HAP-1 (cell line): ENCODE measurements around the gene RAB13.

ENCODE experiments used
- DNase-seq, 2 experiments: peaks; one replicate each; pipeline ENCODE4 v3.0.0-alpha.2; 2016 to 2020; ENCODE audit warnings: low spot score in 2 of 2
- H3K27me3 ChIP-seq: fragments of 250-450 bp; sonication (Bioruptor Pico); 2 replicates; pipeline ENCODE4 v1.5.1; 2020; ENCODE audit warnings: low read depth, mild to moderate bottlenecking, moderate library complexity
- H3K36me3 ChIP-seq: fragments of 250-450 bp; sonication (Bioruptor Pico); replicated peaks from 2 replicates; pipeline ENCODE4 v1.5.1; 2020; ENCODE audit warnings: mild to moderate bottlenecking
- H3K4me1 ChIP-seq: fragments of 250-450 bp; sonication (Bioruptor Pico); 2 replicates; pipeline ENCODE4 v1.5.1; 2020; ENCODE audit warnings: mild to moderate bottlenecking
- H3K4me3 ChIP-seq: fragments of 250-450 bp; sonication (Bioruptor Pico); 2 replicates; pipeline ENCODE4 v1.5.1; 2020; ENCODE audit warnings: mild to moderate bottlenecking, moderate library complexity
- H3K9me3 ChIP-seq: fragments of 250-450 bp; sonication (Bioruptor Pico); 2 replicates; pipeline ENCODE4 v1.5.1; 2020; ENCODE audit warnings: mild to moderate bottlenecking, moderate library complexity
- in situ Hi-C: fragments of 300-500 bp; cut with MboI; formaldehyde crosslinking; loops from 3 replicates; pipeline ENCODE4 v1.14.3; 2020; ENCODE audit warnings: low sequenced_read_pairs, inconsistent platforms, mixed read lengths

Gene RAB13

DNA sequence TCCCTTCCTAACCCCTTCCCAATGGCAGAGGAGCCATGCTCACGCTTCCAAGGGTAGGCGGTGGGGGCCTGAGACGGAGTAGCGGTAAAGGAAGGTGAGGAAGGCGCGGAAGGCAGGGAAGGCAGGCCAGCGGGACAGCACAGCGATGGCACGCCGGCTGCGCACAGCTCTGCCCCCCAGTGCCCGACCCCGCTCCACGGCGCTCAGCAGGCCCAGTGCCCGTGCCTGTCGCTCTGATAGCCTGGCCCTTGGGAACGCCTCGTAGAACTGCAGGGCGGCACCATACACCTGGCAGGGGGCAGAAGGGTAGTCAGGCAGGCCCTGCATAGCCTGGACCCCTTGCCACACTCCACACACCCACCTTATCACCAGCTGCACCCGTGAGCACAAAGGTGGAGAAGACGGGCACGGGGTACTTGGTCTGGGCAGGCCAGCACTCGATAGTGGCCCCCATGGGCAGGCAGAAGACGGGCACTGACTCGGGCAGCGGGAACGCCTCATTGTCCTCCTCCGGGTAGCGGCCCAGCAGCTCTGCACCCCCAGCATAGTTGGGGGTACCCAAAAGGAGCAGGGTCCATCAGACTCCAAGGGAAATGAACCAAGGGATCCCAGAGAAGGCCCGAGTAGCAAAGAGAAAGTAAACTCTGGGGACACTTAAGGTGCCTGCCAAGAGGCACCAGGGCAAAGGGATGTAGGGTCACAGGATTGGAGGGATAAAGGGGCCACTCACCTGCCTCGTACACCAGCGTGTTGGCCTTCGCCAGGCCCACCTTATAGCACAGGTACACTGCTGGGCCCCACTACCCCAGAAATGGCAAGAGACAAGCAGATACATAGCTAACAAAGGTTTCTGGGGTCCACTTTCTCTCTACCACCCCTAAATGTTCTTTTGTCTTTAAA is 44.1 kb downstream of the RAB13 start:
- Histone ChIP-seq H3K9me3 (no peaks in the 10 kb centered on the region), H3K4me1 (peaks cover 11% of the 10 kb centered on the region), H3K4me3 (no peak overlapping the region), H3K36me3 (peaks cover 64% of the 10 kb centered on the region), H3K27me3 (no peaks in the 10 kb centered on the region)
- no peak for DNase-seq
- in situ Hi-C loops, result loop anchor here (10.0 kb wide), 1 partner anchor 117 kb away; no protein-coding TSS in a partner anchor

GRCh38 chr1:153940756-153941155 is 45.4 kb downstream of the RAB13 start:
- Histone ChIP-seq H3K4me3 (no peak overlapping the region), H3K36me3 (peaks cover 73% of the 10 kb centered on the region), H3K27me3 (no peaks in the 10 kb centered on the region), H3K4me1 (peaks cover 7% of the 10 kb centered on the region), H3K9me3 (no peaks in the 10 kb centered on the region)
- DNase-seq, result no peak
- in situ Hi-C loops, result loop anchor here (10.0 kb wide), 1 partner anchor 116 kb away; no protein-coding TSS in a partner anchor

- Histone ChIP-seq H3K27me3 (no peaks in the 10 kb centered on the region), H3K4me1 (no peaks in the 10 kb centered on the region; the same call in 1 of the 2 replicates), H3K36me3 (peaks cover 81% of the 10 kb centered on the region), H3K9me3 (no peaks in the 10 kb centered on the region), H3K4me3 (no peak overlapping the region)
- in situ Hi-C loops, result no loop called here
- no peak for DNase-seq
These were observed 46.7 kb downstream of the RAB13 start for GRCh38 chr1:153939476-153939875.

DNA sequence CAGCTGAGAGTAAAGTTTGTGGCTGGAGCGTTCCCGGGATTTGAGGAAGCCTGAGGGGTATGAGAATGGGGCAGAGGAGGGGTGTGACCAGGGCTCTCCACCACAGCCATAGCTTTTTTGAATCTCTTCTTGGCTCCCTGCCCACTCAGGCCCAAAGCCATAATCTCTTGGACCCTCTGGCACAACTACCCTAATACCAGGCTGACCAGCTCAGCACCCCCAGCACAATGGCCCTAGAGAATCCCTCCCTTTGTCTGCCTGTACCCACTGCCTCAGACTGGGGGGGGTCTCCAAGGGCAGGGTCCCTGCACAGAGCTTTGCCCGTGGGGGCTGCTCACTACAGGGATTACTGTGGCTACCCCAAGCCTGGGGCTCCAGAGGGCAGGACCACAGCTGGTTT is 47.1 kb downstream of the RAB13 start:
- no peaks in the 10 kb centered on the region for H3K4me1 ChIP-seq
- H3K27me3 ChIP-seq, result no peaks in the 10 kb centered on the region
- no peak overlapping the region for H3K4me3 ChIP-seq
- peaks cover 83% of the 10 kb centered on the region for H3K36me3 ChIP-seq
- DNase-seq, result no peak
- in situ Hi-C loops, result no loop called here
- no peaks in the 10 kb centered on the region for H3K9me3 ChIP-seq

DNA sequence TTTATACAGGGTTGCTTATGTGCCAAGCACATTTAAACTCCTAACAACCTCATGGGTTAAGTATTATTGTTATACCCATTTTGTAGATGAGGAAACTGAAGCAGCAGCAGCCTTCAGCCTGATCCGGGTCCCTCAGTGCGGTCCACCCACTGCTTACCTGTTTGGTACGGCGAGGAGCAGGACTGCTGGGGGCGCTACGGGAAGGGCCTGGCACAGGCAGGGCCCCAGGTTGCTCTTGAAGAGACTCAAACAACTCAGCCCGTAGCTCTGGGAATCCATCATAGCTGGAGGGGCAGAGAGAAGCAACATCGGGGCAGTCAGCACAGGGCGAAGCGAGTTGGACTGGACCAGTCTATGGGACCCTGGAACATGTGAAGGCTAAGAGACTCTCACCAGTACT is 48.8 kb downstream of the RAB13 start:
- Histone ChIP-seq H3K4me1 (no peaks in the 10 kb centered on the region), H3K27me3 (no peaks in the 10 kb centered on the region), H3K4me3 (no peak overlapping the region), H3K36me3 (peaks cover 85% of the 10 kb centered on the region), H3K9me3 (no peaks in the 10 kb centered on the region)
- in situ Hi-C loops, result no loop called here
- DNase-seq, result no peak

- no peak for DNase-seq
- in situ Hi-C loops, result no loop called here
- no peak overlapping the region for H3K4me3 ChIP-seq
These were observed 49.9 kb downstream of the RAB13 start for GRCh38 chr1:153936011-153936802.

DNA sequence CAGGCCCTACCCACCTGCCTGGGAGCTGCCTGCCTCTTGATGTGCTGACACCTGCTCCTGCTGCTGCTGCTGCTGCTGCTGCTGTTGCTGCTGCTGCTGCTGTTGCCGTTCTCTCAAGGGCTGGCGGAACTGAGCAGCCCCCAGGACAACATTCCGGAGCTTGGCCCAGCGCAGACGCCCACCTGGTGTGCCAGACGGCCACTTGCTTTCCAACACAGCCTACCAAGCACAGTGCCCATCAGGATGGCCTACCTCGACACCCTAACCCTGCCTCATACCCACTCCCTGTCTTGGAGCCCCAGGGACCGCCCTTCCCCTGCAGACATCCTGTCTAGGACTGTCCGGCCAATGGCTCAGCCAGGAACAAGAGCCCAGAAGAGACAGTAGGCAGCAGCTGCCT is 51.4 kb downstream of the RAB13 start:
- in situ Hi-C loops, result no loop called here
- Histone ChIP-seq H3K9me3 (no peaks in the 10 kb centered on the region), H3K4me3 (no peak overlapping the region), H3K4me1 (no peaks in the 10 kb centered on the region), H3K36me3 (peaks cover 74% of the 10 kb centered on the region), H3K27me3 (no peaks in the 10 kb centered on the region)
- DNase-seq, result no peak

More at GRCh38 chr1:153936011-153936802, 49.9 kb downstream of the RAB13 start:
- H3K4me1 ChIP-seq, result no peaks in the 10 kb centered on the region
- H3K27me3 ChIP-seq, result no peaks in the 10 kb centered on the region
- peaks cover 82% of the 10 kb centered on the region for H3K36me3 ChIP-seq
- no peaks in the 10 kb centered on the region for H3K9me3 ChIP-seq

DNA sequence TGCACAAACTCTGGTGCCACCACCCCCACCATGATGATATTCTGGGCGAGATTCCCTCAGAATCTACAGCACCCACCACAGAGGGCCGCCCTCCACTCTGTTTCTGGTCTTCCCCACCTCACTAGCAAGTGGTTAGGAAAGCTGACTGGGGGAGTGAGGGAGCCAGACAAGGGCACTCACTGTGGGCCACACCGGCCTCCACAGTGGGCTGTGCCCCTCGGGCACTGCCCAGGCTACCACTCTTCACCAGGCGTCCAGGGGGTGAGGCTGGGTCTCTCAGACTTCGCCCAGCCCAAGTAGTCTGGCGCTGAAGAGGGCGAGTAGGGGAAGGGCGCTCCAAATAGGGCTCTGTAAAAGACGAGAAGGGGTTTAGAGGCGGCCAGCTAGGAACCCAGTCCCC is 52.2 kb downstream of the RAB13 start:
- in situ Hi-C loops, result no loop called here
- Histone ChIP-seq H3K36me3 (peaks cover 66% of the 10 kb centered on the region), H3K9me3 (no peaks in the 10 kb centered on the region)

GRCh38 chr1:153933430-153933829 is 52.7 kb downstream of the RAB13 start:
- Histone ChIP-seq H3K4me1 (no peaks in the 10 kb centered on the region), H3K27me3 (no peaks in the 10 kb centered on the region), H3K36me3 (peaks cover 63% of the 10 kb centered on the region), H3K9me3 (no peaks in the 10 kb centered on the region), H3K4me3 (no peak overlapping the region)
- no peak for DNase-seq
- in situ Hi-C loops, result no loop called here

More for the DNA sequence above, 52.2 kb downstream of the RAB13 start:
- no peak for DNase-seq
- no peak overlapping the region for H3K4me3 ChIP-seq
- no peaks in the 10 kb centered on the region for H3K27me3 ChIP-seq
- H3K4me1 ChIP-seq, result no peaks in the 10 kb centered on the region

DNA sequence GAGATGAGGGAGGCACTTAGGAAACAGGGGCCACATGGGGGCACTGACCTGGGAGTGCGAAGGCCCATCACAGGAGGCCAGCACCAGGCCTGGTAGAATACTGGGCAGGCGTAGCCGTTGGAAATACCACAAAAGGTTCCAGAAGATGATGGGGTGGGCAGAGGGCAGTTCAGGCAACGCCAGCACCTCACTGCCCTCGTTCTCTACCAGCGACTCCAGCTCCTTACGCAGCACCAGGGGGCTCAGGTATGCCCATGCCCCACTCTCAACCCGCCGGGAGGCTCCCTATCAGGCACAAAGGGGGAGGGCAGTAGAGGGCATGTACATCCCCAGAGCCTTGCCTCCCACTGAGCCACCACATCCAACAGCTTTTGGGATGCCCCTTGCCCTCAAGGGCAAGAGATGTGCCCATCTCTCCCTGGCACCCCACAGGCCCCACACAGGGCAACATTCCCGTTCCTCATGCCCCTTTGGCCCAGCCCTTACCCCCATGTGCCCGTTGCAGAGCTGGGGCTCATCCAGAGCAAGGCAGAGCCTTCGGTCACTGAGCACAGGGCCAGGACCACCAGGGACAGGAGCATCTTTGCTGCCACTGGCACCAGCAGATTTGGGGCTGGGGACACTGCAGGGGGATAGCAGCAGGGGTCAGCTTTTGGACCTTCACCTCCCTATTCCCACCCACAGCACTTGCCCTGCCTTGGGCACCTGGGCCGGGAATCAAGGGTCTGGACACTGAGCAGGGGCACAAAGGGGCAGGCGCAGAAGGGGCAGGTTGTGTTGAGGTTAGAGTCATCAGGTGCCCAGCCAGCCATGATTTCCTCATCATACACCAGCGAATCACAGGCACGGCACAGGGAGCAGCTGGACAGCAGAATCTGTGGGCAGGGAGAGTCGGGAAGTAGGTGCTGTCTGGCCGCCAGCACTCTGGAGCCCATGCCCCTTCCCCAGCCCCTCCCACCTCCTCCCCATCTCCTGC is 53.7 kb downstream of the RAB13 start:
- H3K36me3 ChIP-seq, result peaks cover 56% of the 10 kb centered on the region
- H3K9me3 ChIP-seq, result no peaks in the 10 kb centered on the region
- no peaks in the 10 kb centered on the region for H3K27me3 ChIP-seq
- no peak overlapping the region for H3K4me3 ChIP-seq
- DNase-seq, result no peak
- in situ Hi-C loops, result no loop called here
- H3K4me1 ChIP-seq, result no peaks in the 10 kb centered on the region
